ENCODE data around the gene SAMD8. TPM values are rescaled to one million over a fixed set of nuclear protein-coding genes. Genes with fewer than 3 reads are reported as not detected.
"Not testable (repeated sequence)": the region's sequence is repeated elsewhere in the genome, so short reads cannot be mapped to it uniquely, and the experiment has no call there.

SAMD8 gene
- total RNA-seq, 1 experiment from 2014 or later: 17.1 TPM

DNA sequence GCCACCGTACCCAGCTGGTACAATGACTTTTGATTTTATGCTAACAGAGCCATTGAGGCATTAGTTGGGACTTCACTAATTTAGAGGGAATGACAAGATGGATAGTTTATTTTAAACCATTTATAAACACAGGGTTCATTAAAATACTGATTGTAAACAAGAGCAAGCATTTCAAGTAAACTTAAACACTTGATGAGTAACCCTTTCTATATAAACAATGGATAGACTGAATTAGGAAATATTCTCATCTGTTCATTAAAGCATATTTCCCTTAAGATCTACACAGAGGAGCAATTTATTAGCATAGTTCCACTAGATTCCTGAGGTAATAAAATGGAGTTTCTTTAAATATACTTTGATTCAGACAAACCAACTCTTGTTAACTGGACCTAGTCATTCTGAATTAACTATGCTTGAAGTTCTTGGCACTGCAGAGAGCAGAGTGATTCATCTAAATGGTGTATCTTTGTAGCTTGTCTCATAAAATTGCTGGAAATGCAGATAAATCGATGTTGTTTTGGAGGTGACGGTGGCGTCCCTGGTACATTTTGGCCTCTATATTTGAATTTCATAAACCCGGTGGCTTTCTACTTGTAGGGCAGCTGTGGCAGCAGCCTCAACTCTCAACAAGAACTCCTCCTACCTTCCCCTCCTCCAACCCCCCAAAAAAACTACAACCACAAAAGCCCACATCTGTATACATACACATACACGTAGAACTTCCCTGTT is 83.7 kb downstream of the SAMD8 start:
- POLR2A ChIA-PET (ENCODE audit: low non-redundant PET): no interaction called here
- no peaks in the 10 kb centered on the region for H3K4me1 ChIP-seq (ENCODE audit: insufficient read depth, low read length, poor library complexity, severe bottlenecking)
- intact Hi-C loops (cut with micrococcal nuclease; ENCODE audit: unreplicated experiment): no loop called here
- no peak for DNase-seq (ENCODE audit: low spot score)
- no peak overlapping the region for H3K27ac ChIP-seq (ENCODE audit: low read depth, low read length, poor library complexity, severe bottlenecking)
- H3K4me3 ChIP-seq (ENCODE audit: low read depth, low read length, poor library complexity, severe bottlenecking): no peak overlapping the region
- BruUV-seq (replicated peaks): no TSS peak
- no peaks in the 10 kb centered on the region for H3K27me3 ChIP-seq (replicated peaks; ENCODE audit: insufficient read depth, low read depth, low read length, poor library complexity)
- H3K36me3 ChIP-seq (ENCODE audit: insufficient read depth, low read length, poor library complexity, severe bottlenecking): no peaks in the 10 kb centered on the region
- TF ChIP-seq EZH2 (IDR thresholded peaks at IDR 0.05; ENCODE audit: borderline replicate concordance, low read depth, low read length, poor library complexity, severe bottlenecking): no peak
- TF ChIP-seq, protein P1, sequence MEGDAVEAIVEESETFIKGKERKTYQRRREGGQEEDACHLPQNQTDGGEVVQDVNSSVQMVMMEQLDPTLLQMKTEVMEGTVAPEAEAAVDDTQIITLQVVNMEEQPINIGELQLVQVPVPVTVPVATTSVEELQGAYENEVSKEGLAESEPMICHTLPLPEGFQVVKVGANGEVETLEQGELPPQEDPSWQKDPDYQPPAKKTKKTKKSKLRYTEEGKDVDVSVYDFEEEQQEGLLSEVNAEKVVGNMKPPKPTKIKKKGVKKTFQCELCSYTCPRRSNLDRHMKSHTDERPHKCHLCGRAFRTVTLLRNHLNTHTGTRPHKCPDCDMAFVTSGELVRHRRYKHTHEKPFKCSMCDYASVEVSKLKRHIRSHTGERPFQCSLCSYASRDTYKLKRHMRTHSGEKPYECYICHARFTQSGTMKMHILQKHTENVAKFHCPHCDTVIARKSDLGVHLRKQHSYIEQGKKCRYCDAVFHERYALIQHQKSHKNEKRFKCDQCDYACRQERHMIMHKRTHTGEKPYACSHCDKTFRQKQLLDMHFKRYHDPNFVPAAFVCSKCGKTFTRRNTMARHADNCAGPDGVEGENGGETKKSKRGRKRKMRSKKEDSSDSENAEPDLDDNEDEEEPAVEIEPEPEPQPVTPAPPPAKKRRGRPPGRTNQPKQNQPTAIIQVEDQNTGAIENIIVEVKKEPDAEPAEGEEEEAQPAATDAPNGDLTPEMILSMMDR (conservative IDR thresholded peaks at IDR 0.05; ENCODE audit: low read depth, low read length): no peak
- no peaks in the 10 kb centered on the region for H3K9me3 ChIP-seq (ENCODE audit: low read depth, low read length, poor library complexity, severe bottlenecking)
- CTCF ChIA-PET: no interaction called here

DNA sequence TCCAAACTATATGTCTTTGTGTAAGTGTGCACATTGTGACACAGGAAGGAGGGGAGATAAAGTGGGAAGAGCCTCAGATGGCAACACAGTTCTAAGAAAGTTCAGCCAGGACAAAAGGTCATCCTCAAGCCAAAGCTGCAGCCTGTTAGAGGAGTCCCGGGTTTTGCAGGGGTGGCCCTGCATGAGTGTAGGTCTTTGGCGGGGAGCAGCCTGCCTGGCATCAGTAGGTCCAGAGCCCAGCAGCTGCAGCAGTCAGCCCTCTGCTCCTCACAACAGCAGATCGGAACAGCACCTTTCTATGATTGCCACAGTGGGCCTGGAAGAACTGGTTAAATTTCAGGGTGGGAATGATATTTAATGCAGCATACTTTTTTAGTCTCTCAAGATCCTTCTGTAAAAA is 85.6 kb downstream of the SAMD8 start:
- DNase-seq (ENCODE audit: low spot score): no peak
- ChIA-PET POLR2A (ENCODE audit: low non-redundant PET) (no interaction called here), CTCF (no interaction called here)
- H3K9me3 ChIP-seq (ENCODE audit: low read depth, low read length, poor library complexity, severe bottlenecking): no peaks in the 10 kb centered on the region
- H3K27me3 ChIP-seq (replicated peaks; ENCODE audit: insufficient read depth, low read depth, low read length, poor library complexity): no peaks in the 10 kb centered on the region
- BruUV-seq (replicated peaks): no TSS peak
- no peaks in the 10 kb centered on the region for H3K36me3 ChIP-seq (ENCODE audit: insufficient read depth, low read length, poor library complexity, severe bottlenecking)
- TF ChIP-seq, protein P1 (conservative IDR thresholded peaks at IDR 0.05; ENCODE audit: low read depth, low read length): no peak
- TF ChIP-seq EZH2 (IDR thresholded peaks at IDR 0.05; ENCODE audit: borderline replicate concordance, low read depth, low read length, poor library complexity, severe bottlenecking): no peak
- intact Hi-C loops (cut with micrococcal nuclease; ENCODE audit: unreplicated experiment): no loop called here
- H3K4me1 ChIP-seq (ENCODE audit: insufficient read depth, low read length, poor library complexity, severe bottlenecking): no peaks in the 10 kb centered on the region
- no peak overlapping the region for H3K27ac ChIP-seq (ENCODE audit: low read depth, low read length, poor library complexity, severe bottlenecking)
- H3K4me3 ChIP-seq (ENCODE audit: low read depth, low read length, poor library complexity, severe bottlenecking): no peak overlapping the region

DNA sequence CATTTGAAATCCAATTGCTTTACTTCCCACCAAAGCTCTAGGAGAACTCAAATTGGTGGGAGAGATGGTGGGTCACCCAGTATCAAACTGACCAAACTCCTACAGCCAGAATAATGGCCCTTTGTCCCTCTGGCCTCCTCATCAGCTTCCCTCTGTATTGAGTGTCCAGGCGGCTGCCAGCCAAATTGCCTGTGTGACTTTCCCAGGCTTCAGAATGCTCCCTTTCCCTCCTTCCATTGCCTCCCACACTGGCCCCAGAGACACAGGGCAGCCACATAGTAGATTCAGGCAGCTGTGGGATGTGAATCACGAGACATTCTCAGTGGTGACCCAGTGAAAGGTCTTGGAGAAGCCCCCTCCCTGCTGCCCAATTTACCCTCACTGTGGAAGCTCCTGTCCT is 86.5 kb downstream of the SAMD8 start:
- no peaks in the 10 kb centered on the region for H3K36me3 ChIP-seq (ENCODE audit: insufficient read depth, low read length, poor library complexity, severe bottlenecking)
- no peaks in the 10 kb centered on the region for H3K9me3 ChIP-seq (ENCODE audit: low read depth, low read length, poor library complexity, severe bottlenecking)
- H3K27me3 ChIP-seq (replicated peaks; ENCODE audit: insufficient read depth, low read depth, low read length, poor library complexity): no peaks in the 10 kb centered on the region
- H3K27ac ChIP-seq (ENCODE audit: low read depth, low read length, poor library complexity, severe bottlenecking): no peak overlapping the region
- H3K4me3 ChIP-seq (ENCODE audit: low read depth, low read length, poor library complexity, severe bottlenecking): no peak overlapping the region
- no peak for DNase-seq (ENCODE audit: low spot score)
- intact Hi-C loops (cut with micrococcal nuclease; ENCODE audit: unreplicated experiment): no loop called here
- CTCF ChIA-PET: no interaction called here
- H3K4me1 ChIP-seq (ENCODE audit: insufficient read depth, low read length, poor library complexity, severe bottlenecking): no peaks in the 10 kb centered on the region
- no TSS peak for BruUV-seq (replicated peaks)
- TF ChIP-seq EZH2 (IDR thresholded peaks at IDR 0.05; ENCODE audit: borderline replicate concordance, low read depth, low read length, poor library complexity, severe bottlenecking): no peak
- TF ChIP-seq, protein P1 (conservative IDR thresholded peaks at IDR 0.05; ENCODE audit: low read depth, low read length): no peak
- POLR2A ChIA-PET (ENCODE audit: low non-redundant PET): no interaction called here

DNA sequence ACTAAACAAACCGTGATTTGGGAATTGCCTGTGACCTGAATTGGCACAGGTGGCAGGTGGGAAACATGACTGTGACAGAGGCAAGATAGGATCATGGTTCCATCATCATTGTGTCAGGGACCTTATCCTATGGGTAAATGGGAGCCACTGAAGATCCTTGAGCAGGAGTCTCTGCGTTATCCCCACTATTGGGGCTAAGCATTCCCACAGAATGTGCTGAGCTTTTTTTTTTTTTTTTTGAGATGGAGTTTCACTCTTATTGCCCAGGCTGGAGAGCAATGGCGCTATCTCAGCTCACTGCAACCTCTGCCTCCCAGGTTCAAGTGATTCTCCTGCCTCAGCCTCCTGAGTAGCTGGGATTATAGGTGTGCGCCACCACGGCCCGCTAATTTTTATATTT is 88.5 kb downstream of the SAMD8 start:
- POLR2A ChIA-PET (ENCODE audit: low non-redundant PET); BruUV-seq (replicated peaks); H3K36me3 ChIP-seq (ENCODE audit: insufficient read depth, low read length, poor library complexity, severe bottlenecking); H3K4me3 ChIP-seq (ENCODE audit: low read depth, low read length, poor library complexity, severe bottlenecking); H3K4me1 ChIP-seq (ENCODE audit: insufficient read depth, low read length, poor library complexity, severe bottlenecking); DNase-seq (ENCODE audit: low spot score); H3K27me3 ChIP-seq (replicated peaks; ENCODE audit: insufficient read depth, low read depth, low read length, poor library complexity); H3K9me3 ChIP-seq (ENCODE audit: low read depth, low read length, poor library complexity, severe bottlenecking); intact Hi-C loops (cut with micrococcal nuclease; ENCODE audit: unreplicated experiment); H3K27ac ChIP-seq (ENCODE audit: low read depth, low read length, poor library complexity, severe bottlenecking): not testable (repeated sequence)
- CTCF ChIA-PET: interaction anchor here (0.7 kb wide), 1 partner anchor 68 kb away, joined by 5 read pairs; no protein-coding TSS in a partner anchor
